CD4-positive, alpha-beta T cell treated with Interleukin-21 for 1 hour (primary cell): Measurements from ENCODE around the gene SLC37A2.

Source experiments
- DNase-seq: peaks from one replicate; pipeline ENCODE4 v3.0.0-alpha.2; 2020

SLC37A2 gene

DNA sequence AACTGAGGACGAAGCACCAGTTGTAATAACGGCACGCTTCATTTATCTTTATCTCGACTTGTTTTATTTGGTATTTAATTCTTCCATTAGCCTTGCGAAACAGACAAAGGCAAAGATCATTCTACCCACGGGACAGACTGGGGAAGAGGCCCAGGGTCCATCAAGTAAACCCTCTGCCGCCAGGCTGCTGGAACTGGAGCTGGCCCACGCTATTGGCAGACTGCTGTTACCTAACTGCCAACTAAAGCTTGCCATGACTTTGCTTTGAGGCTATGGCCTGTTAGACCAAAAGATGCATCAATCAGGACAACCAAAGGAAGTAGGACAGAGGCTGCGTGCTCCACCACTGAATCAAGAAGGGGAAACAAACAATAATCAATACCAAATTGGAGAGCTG, 49.1 kb downstream of the SLC37A2 start:
- DNase-seq, result no peak

DNA sequence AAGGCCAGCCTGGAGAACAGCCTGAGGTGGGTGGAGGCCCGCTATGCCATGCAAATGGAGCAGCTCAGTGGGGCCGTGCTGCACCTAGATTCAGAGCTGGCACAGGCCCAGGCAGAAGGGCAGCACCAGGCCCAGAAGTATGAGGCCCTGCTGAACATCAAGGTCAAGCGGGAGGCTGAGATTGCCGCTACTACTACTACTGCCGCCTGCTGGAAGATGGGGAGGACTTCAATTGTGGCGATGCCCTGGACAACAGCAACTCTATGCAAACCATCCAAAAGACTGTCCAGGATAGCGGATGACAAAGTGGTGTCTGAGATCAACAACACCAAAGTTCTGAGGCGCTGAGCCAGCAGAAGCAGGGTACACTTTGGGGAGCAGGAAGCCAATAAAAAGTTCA, 51.4 kb downstream of the SLC37A2 start:
- DNase-seq, result no peak

DNA sequence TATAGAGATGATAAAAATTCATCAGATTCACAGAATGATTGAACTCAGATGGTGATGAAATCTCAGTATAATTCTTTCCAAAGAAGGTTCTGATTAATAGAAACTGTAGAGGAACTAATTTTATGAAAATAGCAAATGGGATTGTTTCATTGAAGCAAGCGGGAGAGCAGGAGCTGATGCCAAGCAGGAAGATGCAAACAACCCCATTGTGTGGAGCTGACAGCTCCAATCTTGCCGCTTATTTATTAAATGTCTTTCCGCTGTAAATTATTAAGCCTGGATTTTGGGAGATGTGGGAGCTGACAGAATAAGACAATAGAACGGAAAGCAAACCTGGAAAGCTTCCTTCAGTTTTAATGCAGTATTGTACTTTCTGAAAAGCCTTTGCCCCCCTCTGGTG, 54.3 kb downstream of the SLC37A2 start:
- DNase-seq, result no peak

DNA sequence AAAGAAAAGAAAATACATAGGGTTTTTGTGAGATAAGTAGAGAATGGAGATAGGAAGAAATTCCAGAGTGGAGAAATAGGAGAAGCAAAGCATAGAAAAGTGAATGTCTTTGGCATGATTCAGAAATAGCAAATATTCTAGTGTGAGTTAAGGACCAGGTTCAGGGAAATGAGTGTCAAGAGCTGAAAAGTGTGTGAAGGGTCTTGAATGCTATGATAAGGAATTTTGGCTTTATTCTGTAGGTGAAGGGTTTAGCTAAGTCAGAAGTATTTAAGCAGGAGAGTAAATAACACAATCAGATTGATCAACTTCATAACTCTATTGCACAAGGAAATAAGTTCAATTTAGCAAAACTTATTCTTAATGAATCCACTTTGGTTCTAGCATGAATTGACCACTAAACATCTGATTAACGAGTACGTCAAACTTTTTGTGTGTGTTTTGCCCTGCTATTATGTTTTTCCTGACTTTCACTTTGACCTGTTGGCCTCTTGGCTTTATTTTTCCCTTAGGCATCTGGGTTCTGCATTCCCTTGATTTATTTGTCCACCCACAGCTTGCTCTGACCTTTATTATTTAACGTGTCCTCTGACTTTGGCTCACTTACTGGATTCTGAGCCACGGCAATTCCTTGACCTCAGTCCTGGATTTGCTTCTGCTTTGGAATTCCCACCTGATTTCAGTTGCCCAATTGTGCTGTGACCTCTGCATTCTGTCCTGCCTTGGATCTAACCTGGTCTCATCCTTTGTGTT, 60.3 kb downstream of the SLC37A2 start:
- DNase-seq, result no peak

DNA sequence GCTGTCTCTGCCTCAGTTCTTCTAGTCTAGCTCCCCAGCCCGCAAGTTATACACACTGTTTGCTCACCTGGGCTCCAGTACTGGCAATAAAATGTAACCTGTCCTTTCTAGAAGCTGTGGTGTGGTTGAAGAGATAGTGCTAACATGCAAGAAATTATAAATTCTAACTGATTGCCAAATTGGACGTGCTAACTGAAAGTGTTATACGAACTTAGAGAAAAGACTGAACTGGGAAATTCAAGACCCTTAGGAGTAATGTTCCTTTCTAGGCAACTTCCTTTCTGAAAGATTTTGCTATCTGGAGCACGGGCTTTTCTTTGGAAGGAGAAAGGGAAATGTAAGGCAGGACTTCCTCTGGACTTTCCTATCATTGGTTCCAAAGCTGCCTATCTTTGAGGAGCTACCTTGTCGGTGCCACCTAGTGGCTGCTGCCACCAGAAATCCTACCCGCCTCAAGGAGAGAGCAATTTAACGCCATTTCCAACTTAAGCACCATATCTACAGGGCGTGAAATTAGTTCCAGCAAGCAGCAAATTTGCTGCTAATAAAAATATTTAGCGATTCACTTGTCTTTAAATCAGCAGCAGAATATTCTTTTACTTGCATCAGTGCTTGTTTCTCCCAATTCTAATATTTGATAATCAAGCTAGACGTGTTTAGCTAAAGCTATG, 61.0 kb downstream of the SLC37A2 start:
- DNase-seq, result peak; percentile 48

DNA sequence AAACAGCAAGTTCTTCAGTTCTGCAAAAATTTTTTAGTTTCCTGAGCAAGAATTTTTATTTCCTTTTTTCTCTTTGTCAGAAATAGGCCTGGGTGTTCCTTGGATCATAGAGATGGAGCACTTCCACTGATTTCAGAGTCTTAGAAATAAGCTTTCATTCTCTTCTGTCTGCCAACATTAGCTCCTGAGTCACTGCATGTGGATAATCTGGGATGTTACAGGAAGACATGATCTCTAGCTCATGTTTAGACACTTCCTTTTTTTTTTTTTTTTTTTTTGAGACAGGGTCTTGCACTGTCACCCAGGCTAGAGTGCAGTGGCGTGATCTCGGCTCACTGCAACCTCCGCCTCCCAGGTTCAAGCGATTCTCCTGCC, 61.5 kb downstream of the SLC37A2 start:
- no peak for DNase-seq

DNA sequence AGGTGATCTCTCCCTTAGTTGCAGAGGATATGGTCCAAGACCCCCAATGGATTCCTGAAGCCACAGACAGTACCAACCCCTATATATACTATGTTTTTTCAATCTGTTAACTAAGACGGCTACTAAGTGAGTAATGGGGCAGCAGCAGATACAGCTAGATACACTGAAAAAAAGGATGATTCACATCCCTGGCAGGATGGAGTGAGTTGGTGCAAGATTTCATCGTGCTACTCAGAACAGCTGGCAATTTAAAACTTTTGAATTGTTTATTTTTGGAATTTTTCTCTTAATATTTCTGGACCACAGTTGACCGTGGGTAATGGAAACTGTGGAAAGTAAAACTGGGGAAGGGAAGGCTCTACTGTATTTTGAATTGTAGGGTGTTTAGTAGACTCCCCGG, 65.3 kb downstream of the SLC37A2 start:
- no peak for DNase-seq

DNA sequence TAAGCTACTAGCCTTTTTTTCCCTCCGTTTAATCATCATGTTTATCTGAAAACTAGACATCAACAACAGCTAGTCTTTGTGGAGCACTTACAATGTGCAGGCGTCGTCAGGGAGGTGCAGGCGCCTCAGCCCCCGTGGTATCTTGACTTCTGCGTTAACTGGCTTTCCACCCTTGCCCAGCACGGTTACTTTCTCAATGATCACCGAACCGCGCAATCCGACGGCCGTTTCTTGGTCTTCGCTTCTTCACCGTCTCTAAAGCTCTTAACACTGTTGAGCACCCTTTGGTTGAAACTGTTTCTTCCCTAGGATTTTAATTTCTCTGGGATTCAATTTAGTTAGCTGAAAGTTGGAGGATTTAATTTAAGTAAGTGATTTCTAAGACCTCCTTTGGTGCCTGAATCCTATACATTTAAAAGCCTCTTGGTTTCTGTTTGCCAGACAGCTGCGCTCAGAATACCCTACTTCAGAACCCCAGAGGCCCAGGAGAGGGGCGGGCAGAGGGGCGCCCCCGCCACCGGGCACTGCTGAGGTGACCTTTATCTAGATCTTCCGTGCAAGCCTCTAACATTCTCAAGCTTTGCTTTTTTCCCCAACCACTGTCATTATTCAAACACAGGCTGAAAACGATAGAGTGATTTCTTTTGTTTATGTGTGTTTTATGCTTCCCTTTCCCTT, 66.3 kb downstream of the SLC37A2 start:
- no peak for DNase-seq

DNA sequence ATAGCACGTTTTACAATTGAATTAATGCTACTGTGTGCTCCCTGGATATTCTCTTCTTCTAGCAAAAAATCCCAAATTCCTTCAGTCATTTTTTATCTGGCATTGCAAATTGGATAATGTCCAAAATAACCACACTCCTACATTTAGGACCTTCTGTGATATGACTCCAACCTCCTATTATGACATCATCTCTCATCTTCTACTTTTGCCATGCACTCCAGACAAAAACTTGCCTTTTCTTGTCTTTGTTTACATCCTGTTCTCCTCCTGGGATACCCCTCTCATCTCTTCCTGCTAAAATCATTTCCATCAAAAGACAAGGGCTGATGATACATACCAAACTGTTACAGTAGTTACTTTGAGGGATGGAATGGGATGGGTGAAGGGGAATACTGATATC, 69.0 kb downstream of the SLC37A2 start:
- no peak for DNase-seq

DNA sequence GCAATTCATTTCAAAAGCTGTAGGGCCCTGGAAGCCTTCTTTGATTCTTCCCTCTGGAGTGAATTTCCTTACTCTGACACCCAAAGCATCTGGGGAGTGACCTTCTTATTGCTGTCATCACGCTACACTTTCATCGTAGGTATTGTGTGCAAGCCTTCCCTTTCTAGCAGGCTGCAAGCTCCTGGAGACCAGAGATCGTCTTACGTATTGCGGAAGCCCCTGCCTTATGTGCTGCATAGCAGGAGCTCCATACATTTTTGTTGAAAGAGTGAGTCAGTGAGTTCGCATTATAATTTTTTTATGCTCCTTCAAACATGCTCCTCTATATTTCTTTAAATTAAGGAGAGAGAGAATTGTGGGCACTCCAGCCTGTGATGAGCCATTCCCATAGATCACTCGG, 69.5 kb downstream of the SLC37A2 start:
- DNase-seq, result no peak

DNA sequence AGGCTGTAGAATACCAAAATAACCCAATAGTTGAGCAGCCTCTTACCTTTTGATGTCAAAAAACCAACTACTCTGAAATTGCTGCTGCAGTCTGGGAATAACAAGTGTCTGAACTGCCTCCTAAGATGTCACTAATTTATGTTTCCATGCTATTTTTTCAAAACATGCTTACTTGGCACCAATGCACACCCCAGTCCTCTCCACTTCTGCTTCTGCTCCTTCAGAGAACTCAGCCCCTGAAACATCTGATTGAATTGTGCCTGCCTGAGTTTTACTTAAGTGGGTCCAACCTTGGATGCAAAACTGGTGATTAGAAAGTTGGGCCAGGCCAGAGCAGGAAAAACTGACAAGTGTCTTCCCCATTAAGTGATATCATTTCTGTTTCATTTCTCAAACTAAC, 72.9 kb downstream of the SLC37A2 start:
- no peak for DNase-seq

DNA sequence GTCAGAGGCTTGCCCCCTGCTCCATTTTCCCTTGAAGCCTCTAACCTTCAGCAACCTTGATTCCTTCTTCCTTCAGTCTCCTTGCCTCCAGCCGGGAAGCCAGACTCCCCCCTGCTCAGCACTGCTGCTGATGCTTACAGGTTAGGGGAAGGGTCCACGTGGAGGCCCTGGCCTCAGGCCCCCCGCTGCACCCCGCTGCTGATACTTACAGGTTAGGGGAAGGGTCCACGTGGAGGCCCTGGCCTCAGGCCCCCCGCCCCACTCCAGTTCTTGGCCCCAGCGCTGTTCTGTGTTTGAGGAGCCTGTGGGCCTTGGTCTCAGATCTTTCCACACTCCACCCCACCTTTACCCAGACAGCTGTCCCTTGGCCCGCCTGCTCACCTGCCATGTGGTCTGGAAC, 75.9 kb downstream of the SLC37A2 start:
- DNase-seq, result no peak

DNA sequence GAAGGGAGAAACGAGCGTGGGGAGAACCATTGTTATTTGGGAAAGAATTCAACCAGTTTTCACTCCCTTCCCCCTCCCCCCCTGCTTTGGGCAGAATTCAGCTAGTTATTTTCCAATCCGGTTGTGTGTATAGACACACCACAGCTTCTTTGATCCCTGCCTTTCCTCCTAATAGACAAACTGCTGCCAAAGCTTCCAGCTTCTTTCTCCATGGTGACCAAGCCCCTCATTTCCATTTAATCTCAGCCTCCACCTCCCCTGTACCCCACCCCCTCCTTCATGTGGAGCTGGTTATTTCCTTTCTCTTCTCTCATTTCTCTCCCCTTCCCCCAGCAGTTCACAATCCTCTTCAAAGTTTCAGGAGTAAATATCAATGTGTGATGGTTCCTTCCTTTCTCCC, 76.7 kb downstream of the SLC37A2 start:
- no peak for DNase-seq
